HG02973 (cell line): ENCODE measurements around the gene SERTAD2.

Experiments used
- ATAC-seq: cut with Tn5 transposase; IDR thresholded peaks from one replicate; pipeline ENCODE4 v1.9.1; 2021; ENCODE audit warnings: moderate library complexity; ENCODE audit not compliant: unreplicated experiment

SERTAD2 gene

GRCh38 chr2:64630752-64631151, 23.0 kb downstream of the SERTAD2 start:
- ATAC-seq: no peak

GRCh38 chr2:64629875-64630274, 23.8 kb downstream of the SERTAD2 start:
- no peak for ATAC-seq

DNA sequence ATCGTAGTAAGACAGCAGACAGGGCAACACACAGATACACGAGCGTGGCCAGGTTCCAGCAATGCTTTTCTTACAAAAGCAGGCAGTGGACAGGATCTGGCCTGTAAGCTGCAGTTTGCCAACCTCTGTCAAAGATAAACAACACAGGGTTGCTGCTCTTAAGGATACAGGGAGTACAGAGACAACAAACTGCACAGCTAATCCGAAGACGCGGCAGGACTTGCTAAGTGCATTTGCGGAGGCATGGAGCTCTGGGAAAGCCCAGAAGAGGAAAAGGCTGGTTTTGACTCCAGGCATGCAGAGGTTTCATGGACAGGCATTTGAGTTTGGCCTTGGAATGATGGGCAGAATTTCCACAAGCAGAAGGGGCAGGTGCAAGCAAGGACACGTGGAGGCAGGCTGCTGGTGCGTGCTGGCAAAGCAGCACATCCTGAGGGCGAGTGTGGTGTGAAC, 24.4 kb downstream of the SERTAD2 start:
- no peak for ATAC-seq

DNA sequence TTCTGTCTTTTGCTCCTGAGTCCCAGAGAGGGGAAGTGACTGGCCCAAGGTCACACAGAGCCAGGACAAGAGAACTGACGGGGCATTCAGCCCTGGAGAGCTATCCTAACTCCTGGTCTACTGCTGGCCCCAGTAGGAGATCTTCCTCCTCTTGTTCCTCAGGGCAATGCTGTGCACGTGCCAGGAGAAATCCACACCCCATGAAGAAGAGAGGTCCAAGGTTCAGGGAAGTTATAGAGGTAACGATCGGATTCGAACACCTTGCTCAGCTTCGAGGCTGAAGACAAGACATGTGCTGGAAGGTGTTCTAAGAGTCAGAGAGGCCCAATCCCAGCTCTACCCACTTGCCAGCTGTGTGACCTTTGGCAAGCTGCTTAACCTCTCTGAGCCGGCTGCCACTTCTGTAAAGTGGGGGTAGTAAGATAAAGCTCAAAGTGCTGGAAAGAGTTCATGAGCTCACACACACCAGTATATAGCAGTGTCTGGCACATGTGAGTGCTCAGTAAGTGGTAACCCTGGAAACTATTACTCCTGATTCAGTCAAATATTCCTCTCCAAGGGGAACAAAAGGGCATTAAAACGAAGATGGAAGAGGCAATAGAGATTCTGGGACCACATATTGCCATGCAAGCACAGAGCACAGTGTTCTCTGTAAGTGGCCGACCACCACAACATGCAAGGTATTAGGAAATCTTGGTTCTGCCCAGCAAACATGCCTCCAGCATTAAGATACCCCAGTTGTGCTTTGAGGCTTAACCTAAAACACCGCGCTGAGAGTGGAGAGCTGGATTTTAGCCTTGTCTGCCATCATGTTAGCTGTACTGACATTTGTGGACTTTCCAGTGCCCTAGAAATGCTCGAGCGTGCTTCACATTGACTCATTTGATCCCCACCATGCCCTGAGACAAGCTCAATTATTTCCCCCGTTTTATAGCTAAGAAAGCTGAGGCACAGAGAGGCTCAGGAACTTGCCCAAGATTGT, 25.6 kb downstream of the SERTAD2 start:
- ATAC-seq: no peak

- no peak for ATAC-seq
Observed at GRCh38 chr2:64626963-64627760, 26.6 kb downstream of the SERTAD2 start.

- no peak for ATAC-seq
Observed at GRCh38 chr2:64626146-64626809, 27.4 kb downstream of the SERTAD2 start.

- ATAC-seq: no peak
Observed at GRCh38 chr2:64625299-64626145, 28.2 kb downstream of the SERTAD2 start.

DNA sequence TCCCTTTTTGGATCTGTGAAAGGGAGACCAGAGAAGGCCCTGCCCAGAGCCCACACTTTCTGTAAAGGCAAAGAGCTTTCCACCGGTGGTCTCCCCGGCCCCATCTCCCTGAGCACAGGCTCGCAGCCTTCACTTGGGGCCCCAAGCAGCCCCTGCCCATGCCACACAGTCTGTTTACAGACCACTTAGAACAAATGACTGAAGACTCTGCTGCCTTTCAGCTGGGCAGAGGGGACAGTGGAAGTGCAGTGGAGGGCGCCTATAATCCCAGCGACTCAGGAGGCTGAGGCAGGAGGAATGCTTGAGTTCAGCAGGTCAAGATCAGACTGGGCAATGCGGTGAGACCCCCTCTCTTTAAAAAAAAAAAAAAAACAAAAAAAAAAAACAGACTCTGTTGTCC, 28.9 kb downstream of the SERTAD2 start:
- no peak for ATAC-seq

DNA sequence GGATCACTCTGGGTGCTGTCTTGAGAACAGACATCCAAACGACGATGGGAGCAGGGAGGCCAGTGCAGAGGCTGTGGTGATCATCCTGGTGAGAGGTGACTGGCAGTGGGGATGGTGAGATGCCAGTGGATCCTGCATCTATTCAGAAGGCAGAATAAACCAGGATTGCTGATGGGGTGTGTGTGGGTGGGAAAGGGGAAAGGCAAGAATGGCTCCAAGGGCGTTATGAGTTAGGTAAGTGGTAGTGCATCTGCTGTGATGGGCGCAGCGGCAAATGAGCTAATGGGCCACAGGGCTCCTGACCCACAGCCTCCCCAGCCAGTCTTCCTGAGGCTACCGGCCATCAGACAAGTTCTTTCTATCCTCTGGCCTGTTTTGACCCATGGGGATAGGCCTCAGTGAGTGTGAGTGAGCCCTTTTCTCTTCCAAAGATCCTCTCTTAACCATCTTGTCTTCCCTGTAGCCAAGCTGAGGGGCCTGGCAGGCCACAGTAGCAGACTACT, 29.6 kb downstream of the SERTAD2 start:
- ATAC-seq: no peak

DNA sequence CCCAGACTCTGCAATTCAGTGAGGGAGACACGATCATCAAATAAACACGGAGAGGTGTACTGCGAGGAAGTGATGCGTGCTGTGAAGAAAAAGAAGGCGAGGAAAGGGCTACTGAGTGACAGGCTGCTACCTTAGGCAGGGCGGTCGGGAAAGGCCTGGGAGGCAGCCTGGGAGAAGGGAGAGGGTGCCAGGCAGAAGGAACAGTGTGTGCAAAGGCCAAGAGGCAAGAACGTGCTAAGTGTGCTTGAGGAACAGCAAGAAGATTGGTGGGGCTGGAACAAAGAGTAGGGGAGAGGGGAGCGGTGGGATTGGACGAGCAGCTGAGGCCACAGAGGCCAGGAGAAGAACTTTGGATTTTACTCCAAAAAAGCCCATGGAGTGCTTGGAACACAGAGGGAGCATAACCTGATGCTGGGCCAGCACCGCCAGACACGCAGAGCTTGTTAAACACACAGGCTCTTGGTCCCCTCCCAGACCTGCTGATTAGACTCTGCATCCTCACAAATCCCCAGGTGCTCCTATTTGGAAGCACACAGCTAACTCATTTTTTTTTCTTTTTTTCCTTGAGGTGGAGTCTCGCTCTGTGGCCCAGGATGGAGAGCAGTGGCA, 30.4 kb downstream of the SERTAD2 start:
- no peak for ATAC-seq

GRCh38 chr2:64622443-64623241, 31.1 kb downstream of the SERTAD2 start:
- ATAC-seq: no peak

DNA sequence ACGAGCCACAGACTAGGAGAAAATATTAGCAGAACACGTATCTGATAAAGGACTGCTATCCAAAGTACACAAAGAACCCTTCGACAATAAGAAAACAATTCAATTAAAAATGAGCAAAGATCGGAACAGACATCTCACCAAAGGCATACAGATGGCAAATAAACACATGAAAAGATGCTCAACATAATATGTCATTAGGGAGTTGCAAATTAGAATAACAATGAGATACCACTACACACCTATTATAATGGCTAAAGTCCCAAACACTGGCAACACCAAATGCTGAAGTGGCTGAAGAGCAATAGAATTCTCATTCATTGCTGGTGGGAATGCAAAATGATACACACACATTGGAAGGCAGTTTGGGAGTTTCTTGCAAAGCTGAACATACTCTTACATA, 33.1 kb downstream of the SERTAD2 start:
- ATAC-seq: no peak

DNA sequence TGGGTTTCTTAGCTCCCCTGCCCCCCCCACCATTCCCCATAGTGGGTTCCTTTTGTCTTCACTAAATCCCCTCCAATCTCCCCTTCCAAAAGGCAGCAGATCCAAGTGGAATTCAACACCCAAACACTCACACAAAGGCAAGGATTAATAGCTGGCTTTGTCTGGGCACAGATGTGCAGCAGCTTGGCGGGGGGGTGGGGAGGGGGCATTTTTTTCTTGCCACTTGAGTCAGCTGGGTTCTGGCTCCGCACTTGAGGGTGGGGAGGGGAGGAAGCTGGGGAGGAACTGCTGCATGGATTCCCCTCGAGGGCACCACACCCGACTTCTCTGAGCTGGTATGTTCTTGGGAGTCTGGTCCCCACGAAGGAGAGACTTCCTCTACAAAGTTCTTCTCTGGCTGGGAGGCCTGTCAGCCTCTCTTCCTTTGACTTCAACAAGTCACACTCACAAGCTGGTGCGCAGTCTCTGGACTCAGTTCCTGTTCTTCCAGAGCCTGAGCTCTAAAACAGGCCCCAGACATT, 36.0 kb downstream of the SERTAD2 start:
- ATAC-seq: no peak

DNA sequence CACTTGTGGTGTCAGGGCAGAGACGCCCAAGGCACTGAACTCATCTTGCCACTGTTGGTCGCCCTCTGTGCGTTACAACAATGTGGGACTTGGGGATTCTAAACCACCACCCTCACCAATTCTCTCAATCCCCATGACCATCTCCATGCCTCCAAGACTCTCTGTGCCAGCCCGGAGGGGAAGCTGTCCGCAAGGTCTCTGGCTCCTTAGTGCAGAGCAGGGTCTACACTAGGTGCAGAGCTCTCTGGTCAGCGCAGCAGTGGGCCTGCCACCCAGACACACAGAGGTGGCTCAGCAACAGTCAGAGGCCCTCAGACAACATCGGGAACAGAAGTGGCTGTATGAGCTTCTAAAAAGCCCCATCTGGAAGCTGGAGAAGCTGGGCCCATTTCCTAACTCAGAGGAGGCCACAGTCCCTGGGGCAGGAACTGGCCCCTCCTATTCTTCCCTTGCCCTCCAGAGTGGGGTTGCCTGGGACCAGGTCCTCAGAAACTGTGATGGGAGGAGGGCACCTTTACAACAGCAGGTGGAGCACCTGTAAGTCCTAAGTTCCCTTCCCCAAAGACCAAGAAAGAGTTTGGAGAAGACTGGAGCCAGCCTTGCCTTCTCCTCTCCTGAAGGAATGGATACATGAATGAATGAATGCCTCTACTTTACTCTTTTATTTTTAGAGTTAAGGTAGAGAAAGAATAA, 37.7 kb downstream of the SERTAD2 start:
- ATAC-seq: no peak

GRCh38 chr2:64615192-64615763, 38.4 kb downstream of the SERTAD2 start:
- ATAC-seq: no peak

DNA sequence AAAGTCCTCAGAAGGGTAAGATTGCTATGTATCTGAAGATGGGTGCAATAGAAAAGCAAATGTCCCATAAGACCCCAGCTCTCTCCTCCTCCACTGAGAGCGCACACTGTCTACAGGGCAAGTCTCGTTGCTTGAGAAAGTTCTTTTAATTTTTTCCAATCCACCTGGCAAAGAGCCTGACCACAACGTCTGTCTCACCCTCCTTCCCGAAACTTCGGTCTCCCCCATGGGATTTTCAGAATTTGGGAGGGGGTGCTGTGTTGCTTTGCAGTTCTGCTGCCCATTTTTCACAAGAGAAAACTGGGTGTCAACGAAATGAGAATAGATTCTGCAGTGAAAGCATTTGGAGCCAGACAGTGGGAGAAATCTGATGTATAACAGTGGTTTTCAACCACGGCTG, 40.4 kb downstream of the SERTAD2 start:
- ATAC-seq: no peak

GRCh38 chr2:64612575-64613195, 41.0 kb downstream of the SERTAD2 start:
- no peak for ATAC-seq
